ENCODE data around the gene PLD2. TPM values are rescaled to one million over a fixed set of nuclear protein-coding genes. Genes with fewer than 3 reads are reported as not detected.
A peak's percentile ranks its signal among the peaks of the same experiment; 100 is the strongest.

PLD2 gene
- total RNA-seq, 4 donors from 2014 or later = 53.5 to 134 (median 57.6) TPM

GRCh38 chr17:4846635-4847390 is 39.9 kb downstream of the PLD2 start:
- Histone ChIP-seq H3K36me3 (no peaks in the 10 kb centered on the region), H3K9me3 (no peaks in the 10 kb centered on the region), H3K4me3 (no peak overlapping the region), H3K4me1 (peaks cover 68% of the 10 kb centered on the region), H3K27ac (no peak overlapping the region), H3K27me3 (no peaks in the 10 kb centered on the region)
- TF ChIP-seq CTCF (IDR thresholded peaks at IDR 0.05) = no peak
- TF ChIP-seq EP300 (IDR thresholded peaks at IDR 0.05) = no peak
- TF ChIP-seq POLR2A (IDR thresholded peaks at IDR 0.05) = no peak
- no peak for TF ChIP-seq POLR2AphosphoS5 (IDR thresholded peaks at IDR 0.05)
- no peak for DNase-seq (ENCODE audit: low spot score in 2 of 2)
- 91% methylated on average over 12 of the region's 13 CpGs for WGBS

- DNase-seq (ENCODE audit: low spot score in 2 of 2) = no peak
- Histone ChIP-seq H3K27ac (peak overlapping the region; percentile 70), H3K9me3 (no peaks in the 10 kb centered on the region), H3K4me3 (no peak overlapping the region), H3K27me3 (no peaks in the 10 kb centered on the region), H3K36me3 (no peaks in the 10 kb centered on the region), H3K4me1 (peaks cover 75% of the 10 kb centered on the region)
- no peak for TF ChIP-seq EP300 (IDR thresholded peaks at IDR 0.05)
- TF ChIP-seq POLR2A (IDR thresholded peaks at IDR 0.05) = no peak
- no peak for TF ChIP-seq POLR2AphosphoS5 (IDR thresholded peaks at IDR 0.05)
- no peak for TF ChIP-seq CTCF (IDR thresholded peaks at IDR 0.05)
- WGBS = 19% methylated on average over 5 of the region's 5 CpGs
Observed at GRCh38 chr17:4849011-4849536, 42.1 kb downstream of the PLD2 start.

- H3K36me3 ChIP-seq = no peaks in the 10 kb centered on the region
- peaks cover 83% of the 10 kb centered on the region for H3K4me1 ChIP-seq
- DNase-seq (ENCODE audit: low spot score in 2 of 2) = no peak
- H3K4me3 ChIP-seq = no peak overlapping the region
- no peaks in the 10 kb centered on the region for H3K9me3 ChIP-seq
- H3K27me3 ChIP-seq = no peaks in the 10 kb centered on the region
- TF ChIP-seq EP300 (IDR thresholded peaks at IDR 0.05) (no peak), POLR2A (IDR thresholded peaks at IDR 0.05) (no peak), POLR2AphosphoS5 (IDR thresholded peaks at IDR 0.05) (no peak), CTCF (IDR thresholded peaks at IDR 0.05) (no peak)
- peak overlapping the region; percentile 81 for H3K27ac ChIP-seq
- 41% methylated on average over 2 of the region's 2 CpGs for WGBS
Observed at GRCh38 chr17:4850246-4850645, 43.3 kb downstream of the PLD2 start.

GRCh38 chr17:4851084-4851483 is 44.1 kb downstream of the PLD2 start:
- no peaks in the 10 kb centered on the region for H3K36me3 ChIP-seq
- 70% methylated on average over 3 of the region's 3 CpGs for WGBS
- no peak for TF ChIP-seq POLR2AphosphoS5 (IDR thresholded peaks at IDR 0.05)
- no peak for TF ChIP-seq POLR2A (IDR thresholded peaks at IDR 0.05)
- no peak for TF ChIP-seq EP300 (IDR thresholded peaks at IDR 0.05)
- no peak for TF ChIP-seq CTCF (IDR thresholded peaks at IDR 0.05)

GRCh38 chr17:4852567-4853207 is 45.7 kb downstream of the PLD2 start:
- Histone ChIP-seq H3K27ac (no peak overlapping the region), H3K4me1 (peaks cover 83% of the 10 kb centered on the region), H3K36me3 (no peaks in the 10 kb centered on the region), H3K4me3 (no peak overlapping the region), H3K27me3 (no peaks in the 10 kb centered on the region), H3K9me3 (no peaks in the 10 kb centered on the region)
- no peak for DNase-seq (ENCODE audit: low spot score in 2 of 2)
- no peak for TF ChIP-seq POLR2AphosphoS5 (IDR thresholded peaks at IDR 0.05)
- no peak for TF ChIP-seq CTCF (IDR thresholded peaks at IDR 0.05)
- TF ChIP-seq EP300 (IDR thresholded peaks at IDR 0.05) = no peak
- TF ChIP-seq POLR2A (IDR thresholded peaks at IDR 0.05) = no peak

More at GRCh38 chr17:4851084-4851483, 44.1 kb downstream of the PLD2 start:
- peak overlapping the region; percentile 81 for H3K27ac ChIP-seq
- peaks cover 82% of the 10 kb centered on the region for H3K4me1 ChIP-seq
- no peak overlapping the region for H3K4me3 ChIP-seq
- no peaks in the 10 kb centered on the region for H3K9me3 ChIP-seq
- H3K27me3 ChIP-seq = no peaks in the 10 kb centered on the region
- no peak for DNase-seq (ENCODE audit: low spot score in 2 of 2)

Measured in suprapubic skin (tissue), 4 donors.